C4-2B (cell line): ENCODE data around the gene GMPR2.

Experiments
- ZFX ChIP-seq: fragments of 450-650 bp; IDR thresholded peaks from 2 replicates; pipeline ENCODE4 v1.6.1; 2017
- TF ChIP-seq, protein P1 (sequence below): fragments of 450-650 bp; conservative IDR thresholded peaks from 2 replicates; pipeline ENCODE4 v1.5.1; 2017; ENCODE audit warnings: mild to moderate bottlenecking

DNA sequence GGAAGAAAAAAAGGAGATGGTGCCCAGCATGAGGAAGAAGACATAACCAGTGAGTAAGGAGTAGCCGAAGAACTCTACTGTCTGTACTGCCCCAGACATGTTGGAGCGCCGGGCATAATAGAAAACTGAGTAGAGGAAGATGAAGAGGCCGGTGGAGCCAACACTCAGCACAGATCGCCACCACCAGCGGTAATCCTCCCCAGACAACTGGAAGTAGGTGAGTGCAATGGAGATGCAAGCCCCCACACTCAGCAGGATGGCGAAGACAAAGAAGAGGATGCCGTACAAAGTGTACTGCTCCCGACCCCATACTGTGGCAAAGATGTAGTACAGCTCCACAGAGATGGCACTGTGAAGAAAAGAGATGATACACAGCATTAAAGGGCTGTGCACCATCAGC lies 43.3 kb upstream of the GMPR2 start:
- TF ChIP-seq, protein P1, sequence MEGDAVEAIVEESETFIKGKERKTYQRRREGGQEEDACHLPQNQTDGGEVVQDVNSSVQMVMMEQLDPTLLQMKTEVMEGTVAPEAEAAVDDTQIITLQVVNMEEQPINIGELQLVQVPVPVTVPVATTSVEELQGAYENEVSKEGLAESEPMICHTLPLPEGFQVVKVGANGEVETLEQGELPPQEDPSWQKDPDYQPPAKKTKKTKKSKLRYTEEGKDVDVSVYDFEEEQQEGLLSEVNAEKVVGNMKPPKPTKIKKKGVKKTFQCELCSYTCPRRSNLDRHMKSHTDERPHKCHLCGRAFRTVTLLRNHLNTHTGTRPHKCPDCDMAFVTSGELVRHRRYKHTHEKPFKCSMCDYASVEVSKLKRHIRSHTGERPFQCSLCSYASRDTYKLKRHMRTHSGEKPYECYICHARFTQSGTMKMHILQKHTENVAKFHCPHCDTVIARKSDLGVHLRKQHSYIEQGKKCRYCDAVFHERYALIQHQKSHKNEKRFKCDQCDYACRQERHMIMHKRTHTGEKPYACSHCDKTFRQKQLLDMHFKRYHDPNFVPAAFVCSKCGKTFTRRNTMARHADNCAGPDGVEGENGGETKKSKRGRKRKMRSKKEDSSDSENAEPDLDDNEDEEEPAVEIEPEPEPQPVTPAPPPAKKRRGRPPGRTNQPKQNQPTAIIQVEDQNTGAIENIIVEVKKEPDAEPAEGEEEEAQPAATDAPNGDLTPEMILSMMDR = no peak
- TF ChIP-seq ZFX = no peak
